ENCODE measurements around the gene HHLA2. TPM values are rescaled to one million over a fixed set of nuclear protein-coding genes. Genes with fewer than 3 reads are reported as not detected.

Gene HHLA2
- total and polyA plus RNA-seq, 2 of the 8 experiments (the other 6 are each of a cell fraction or from before 2014, with no cell fraction given), result not detected

DNA sequence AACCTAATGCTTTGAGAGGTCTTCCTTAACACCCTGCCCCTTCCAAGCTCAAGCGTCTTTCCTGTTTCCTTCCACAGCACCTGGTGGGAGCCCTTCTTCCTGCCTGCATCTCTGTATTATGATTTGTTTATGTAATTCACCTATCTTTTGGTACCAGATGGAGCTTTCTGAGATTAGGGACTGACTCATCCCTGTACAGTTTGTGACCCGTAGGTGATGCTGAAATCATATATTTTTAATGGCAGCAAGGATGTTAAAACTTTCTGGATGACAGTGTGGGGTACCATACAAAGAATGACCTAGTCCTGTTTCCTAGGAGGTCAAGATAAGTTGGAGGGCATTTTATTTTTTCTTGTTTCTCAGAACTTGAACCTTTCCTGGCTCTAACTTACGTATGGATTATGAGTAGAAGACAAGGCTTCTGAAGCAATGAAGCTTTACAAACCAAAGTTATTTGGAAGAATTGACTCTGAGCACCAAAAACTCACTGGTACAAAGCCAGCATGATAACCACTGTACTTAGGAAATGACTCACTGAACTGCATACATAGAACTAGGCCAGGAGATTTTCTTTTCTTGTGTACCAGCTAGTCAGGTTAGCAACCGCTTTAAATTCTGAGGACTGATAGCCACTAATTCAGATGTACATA, 46.6 kb downstream of the HHLA2 start:
- H3K79me2 ChIP-seq (ENCODE audit: control insufficient read depth in 1 of 2, insufficient read depth in 2 of 2, low read length in 2 of 2), result no peaks in the 10 kb centered on the region
- H3K23ac ChIP-seq (ENCODE audit: insufficient read length), result no peak overlapping the region
- H3K9ac ChIP-seq (replicated peaks in 1 of 4; ENCODE audit: extremely low read depth in 1 of 4, low read depth in 3 of 4, low read length in 3 of 4), result no peak overlapping the region
- H4K20me1 ChIP-seq (replicated peaks in 1 of 2; ENCODE audit: control insufficient read depth in 1 of 2, insufficient read depth in 2 of 2, low read length in 2 of 2), result no peaks in the 10 kb centered on the region
- ChIA-PET POLR2A (ENCODE audit: partially characterized antibody) (no interaction called here), CTCF (ENCODE audit: partially characterized antibody) (no interaction called here)
- no peak overlapping the region for H4K8ac ChIP-seq (ENCODE audit: extremely low read depth, insufficient read depth, low read length)
- no peak overlapping the region for H2BK120ac ChIP-seq (replicated peaks; ENCODE audit: low read depth, low read length)
- H3K14ac ChIP-seq (ENCODE audit: insufficient read length), result no peak overlapping the region
- H2AFZ ChIP-seq (ENCODE audit: low read length), result no peak overlapping the region
- no peak overlapping the region for H2BK15ac ChIP-seq (ENCODE audit: low read length)
- FAIRE-seq, result no peak
- H2BK12ac ChIP-seq (ENCODE audit: low read depth, low read length), result no peak overlapping the region
- no peak overlapping the region for H3K4me2 ChIP-seq (ENCODE audit: insufficient read depth in 1 of 2, low read depth in 2 of 2, low read length in 2 of 2)
- H3K79me1 ChIP-seq (ENCODE audit: low read depth, low read length), result no peaks in the 10 kb centered on the region
- 74% methylated on average over 4 of the region's 4 CpGs; no CpG with 5 or more reads in 1 of the 2 experiments for WGBS, 2 experiments (ENCODE audit: extremely low coverage in 1 of 2, insufficient coverage in 1 of 2, insufficient read length in 1 of 2, insufficient replicate concordance in 2 of 2, low coverage in 1 of 2, low lambda C conversion rate in 2 of 2, missing lambda C conversion rate in 1 of 2)
- no peaks in the 10 kb centered on the region for H3K36me3 ChIP-seq (ENCODE audit: control insufficient read depth in 2 of 4, insufficient read depth in 4 of 4, low read length in 3 of 4)
- no peak overlapping the region for H3K27ac ChIP-seq (ENCODE audit: low read depth, low read length)
- no peaks in the 10 kb centered on the region for H3K4me1 ChIP-seq (replicated peaks in 1 of 4; ENCODE audit: control insufficient read depth in 3 of 4, insufficient read depth in 4 of 4, low read length in 3 of 4)
- H4K91ac ChIP-seq (replicated peaks; ENCODE audit: insufficient read length, low read length), result no peak overlapping the region
- no peak overlapping the region for H2BK5ac ChIP-seq (ENCODE audit: low read depth, low read length)
- no peak overlapping the region for H3K56ac ChIP-seq (replicated peaks; ENCODE audit: insufficient read length, low read depth, low read length)
- H4K5ac ChIP-seq (ENCODE audit: insufficient read length, low read depth, low read length), result no peak overlapping the region
- no peaks in the 10 kb centered on the region for H3K27me3 ChIP-seq (replicated peaks in 1 of 4; ENCODE audit: control insufficient read depth in 3 of 4, extremely low read depth in 1 of 4, insufficient read depth in 3 of 4, low read length in 3 of 4)
- no peak overlapping the region for H2BK20ac ChIP-seq (ENCODE audit: low read length)
- no peaks in the 10 kb centered on the region; the same call in 1 of the 2 replicates for H3K23me2 ChIP-seq (ENCODE audit: low read depth, low read length)
- no peaks in the 10 kb centered on the region for H3K9me3 ChIP-seq (ENCODE audit: insufficient read depth in 2 of 2, low read depth in 1 of 2, low read length in 1 of 2)
- H3K18ac ChIP-seq (ENCODE audit: extremely low read depth, low read length), result no peak overlapping the region
- DNase-seq (ENCODE audit: low read depth in 1 of 2, low spot score in 2 of 2), result no peak
- no peak overlapping the region for H3K4ac ChIP-seq (replicated peaks; ENCODE audit: insufficient read length, low read depth, low read length)
- no peak overlapping the region for H3K4me3 ChIP-seq (ENCODE audit: extremely low read depth in 1 of 4, insufficient read depth in 2 of 4, low read depth in 3 of 4, low read length in 4 of 4)
- no peak overlapping the region for H2AK5ac ChIP-seq (ENCODE audit: low read depth, low read length)
- TF ChIP-seq, protein P1, sequence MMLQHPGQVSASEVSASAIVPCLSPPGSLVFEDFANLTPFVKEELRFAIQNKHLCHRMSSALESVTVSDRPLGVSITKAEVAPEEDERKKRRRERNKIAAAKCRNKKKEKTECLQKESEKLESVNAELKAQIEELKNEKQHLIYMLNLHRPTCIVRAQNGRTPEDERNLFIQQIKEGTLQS (IDR thresholded peaks at IDR 0.05; ENCODE audit: insufficient read depth, low read depth, low read length), result no peak
- TF ChIP-seq SP4 (IDR thresholded peaks at IDR 0.05; ENCODE audit: low read length) (no peak), TCF12 (IDR thresholded peaks at IDR 0.05; ENCODE audit: low read depth, low read length) (no peak), RXRA (IDR thresholded peaks at IDR 0.05; ENCODE audit: insufficient read depth, low read depth, low read length) (no peak), HDAC2 (IDR thresholded peaks at IDR 0.05; ENCODE audit: borderline replicate concordance in 1 of 2, low read depth in 2 of 2, low read length in 2 of 2) (no peak), CEBPB (IDR thresholded peaks at IDR 0.05; ENCODE audit: low read depth, low read length) (no peak), SRF (IDR thresholded peaks at IDR 0.05; ENCODE audit: low read depth, low read length) (no peak), POLR2A (IDR thresholded peaks at IDR 0.05; ENCODE audit: control extremely low read depth in 1 of 2, low read depth in 2 of 2, low read length in 2 of 2) (no peak), RAD21 (IDR thresholded peaks at IDR 0.05 in 1 of 2, conservative IDR thresholded peaks at IDR 0.05 in 1 of 2; ENCODE audit: low read depth in 2 of 2, low read length in 2 of 2) (no peak), CBX5 (IDR thresholded peaks at IDR 0.05; ENCODE audit: low read depth, low read length) (no peak), KDM4A (IDR thresholded peaks at IDR 0.05; ENCODE audit: low read depth, low read length, severe bottlenecking) (no peak), GTF2F1 (IDR thresholded peaks at IDR 0.05; ENCODE audit: borderline replicate concordance, low read depth, low read length) (no peak), SAP30 (IDR thresholded peaks at IDR 0.05; ENCODE audit: insufficient read depth, insufficient replicate concordance, low read length) (no peak)
